ENCODE measurements around the gene ZNF746. TPM values are rescaled to one million over a fixed set of nuclear protein-coding genes. Genes with fewer than 3 reads are reported as not detected.
A peak's percentile ranks its signal among the peaks of the same experiment; 100 is the strongest.
"Not testable (repeated sequence)": the region's sequence is repeated elsewhere in the genome, so short reads cannot be mapped to it uniquely, and the experiment has no call there.

Gene ZNF746
- polyA plus RNA-seq, 3 donors: 11.0 to 12.6 (median 11.0) TPM

- DNase-seq (ENCODE audit: low read depth in 3 of 3, low spot score in 2 of 3): peak; percentile 50 to 70 (median 62)
Measured at GRCh38 chr7:149460493-149461277, 36.9 kb downstream of the ZNF746 start, which contains the start of gene ZNF777. Gene ZNF777 (minus strand): TSS chr7:149461062. CDS start chr7:149456022, 5,040 bp downstream.

GRCh38 chr7:149459540-149460452 lies 37.8 kb downstream of the ZNF746 start:
- no peak for DNase-seq (ENCODE audit: low read depth in 3 of 3, low spot score in 2 of 3)

- DNase-seq (ENCODE audit: low read depth in 3 of 3, low spot score in 2 of 3): no peak
Measured at GRCh38 chr7:149459201-149459539, 38.4 kb downstream of the ZNF746 start.

- no peak for DNase-seq (ENCODE audit: low read depth in 3 of 3, low spot score in 2 of 3)
Measured at GRCh38 chr7:149458235-149458634, 39.4 kb downstream of the ZNF746 start.

GRCh38 chr7:149457766-149458165 lies 39.8 kb downstream of the ZNF746 start:
- DNase-seq (ENCODE audit: low read depth in 3 of 3, low spot score in 2 of 3): no peak

- DNase-seq (ENCODE audit: low read depth in 3 of 3, low spot score in 2 of 3): no peak
Measured at GRCh38 chr7:149456506-149457421, 40.8 kb downstream of the ZNF746 start.

- no peak for DNase-seq (ENCODE audit: low read depth in 3 of 3, low spot score in 2 of 3)
Measured at GRCh38 chr7:149455175-149455950, 42.2 kb downstream of the ZNF746 start.

GRCh38 chr7:149454750-149455149 lies 42.9 kb downstream of the ZNF746 start:
- no peak for DNase-seq (ENCODE audit: low read depth in 3 of 3, low spot score in 2 of 3)

GRCh38 chr7:149454006-149454405 lies 43.6 kb downstream of the ZNF746 start:
- DNase-seq (ENCODE audit: low read depth in 3 of 3, low spot score in 2 of 3): no peak

- no peak for DNase-seq (ENCODE audit: low read depth in 3 of 3, low spot score in 2 of 3)
Measured at GRCh38 chr7:149450821-149451220, 46.8 kb downstream of the ZNF746 start.

GRCh38 chr7:149449897-149450296 lies 47.7 kb downstream of the ZNF746 start:
- no peak for DNase-seq (ENCODE audit: low read depth in 3 of 3, low spot score in 2 of 3)

- DNase-seq (ENCODE audit: low read depth in 3 of 3, low spot score in 2 of 3): no peak
Measured at GRCh38 chr7:149448961-149449360, 48.6 kb downstream of the ZNF746 start.

- not testable (repeated sequence) for DNase-seq (ENCODE audit: low read depth in 3 of 3, low spot score in 2 of 3)
Measured at GRCh38 chr7:149446026-149446425, 51.6 kb downstream of the ZNF746 start.

- DNase-seq (ENCODE audit: low read depth in 3 of 3, low spot score in 2 of 3): no peak
Measured at GRCh38 chr7:149444287-149444686, 53.3 kb downstream of the ZNF746 start.

- DNase-seq (ENCODE audit: low read depth in 3 of 3, low spot score in 2 of 3): no peak
Measured at GRCh38 chr7:149443523-149443922, 54.1 kb downstream of the ZNF746 start.

- DNase-seq (ENCODE audit: low read depth in 3 of 3, low spot score in 2 of 3): no peak
Measured at GRCh38 chr7:149442924-149443323, 54.7 kb downstream of the ZNF746 start.

- no peak for DNase-seq (ENCODE audit: low read depth in 3 of 3, low spot score in 2 of 3)
Measured at GRCh38 chr7:149440222-149440621, 57.4 kb downstream of the ZNF746 start.

GRCh38 chr7:149436358-149436757 lies 61.3 kb downstream of the ZNF746 start:
- no peak for DNase-seq (ENCODE audit: low read depth in 3 of 3, low spot score in 2 of 3)

GRCh38 chr7:149433124-149433523 lies 64.5 kb downstream of the ZNF746 start:
- DNase-seq (ENCODE audit: low read depth in 3 of 3, low spot score in 2 of 3): no peak
